ENCODE results near the gene PCBP3. TPM values are rescaled to one million over a fixed set of nuclear protein-coding genes. Genes with fewer than 3 reads are reported as not detected.
A peak's percentile ranks its signal among the peaks of the same experiment; 100 is the strongest.
"Not testable (repeated sequence)": the region's sequence is repeated elsewhere in the genome, so short reads cannot be mapped to it uniquely, and the experiment has no call there.

Gene PCBP3
- total RNA-seq, 2 experiments from 2014 or later: 4.8 to 5.8 TPM

DNA sequence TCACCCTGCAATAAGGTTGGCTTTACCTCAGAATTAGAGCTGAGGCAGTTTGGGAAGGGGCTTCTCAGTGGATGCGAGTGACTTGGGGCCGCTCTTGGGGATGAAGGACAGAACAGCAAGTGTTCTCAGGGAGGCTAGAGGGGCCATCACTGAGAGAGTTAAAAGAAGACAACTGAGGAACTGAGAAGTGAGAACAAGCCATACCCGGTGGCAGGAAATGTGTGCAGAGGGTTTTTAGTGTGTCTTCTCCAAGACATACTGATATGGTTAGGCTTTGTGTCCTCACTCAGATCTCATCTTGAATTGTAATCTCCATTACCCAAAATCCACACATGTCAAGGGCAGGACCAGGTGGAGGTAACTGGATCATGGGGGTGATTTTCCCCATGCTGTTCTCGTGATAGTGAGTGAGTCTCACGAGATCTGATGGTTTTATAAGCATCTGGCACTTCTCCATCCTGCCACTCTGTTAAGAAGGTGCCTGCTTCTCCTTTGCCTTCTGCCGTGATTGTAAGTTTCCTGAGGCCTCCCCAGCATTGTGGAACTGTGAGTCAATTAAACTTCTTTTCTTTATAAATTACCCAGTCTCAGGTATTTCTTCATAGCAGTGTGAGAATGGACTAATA, 75.8 kb downstream of the PCBP3 start:
- ChIA-PET CTCF (no interaction called here), POLR2A (no interaction called here)
- Mint-ChIP-seq H3K36me3 (ENCODE audit: low read depth) (peaks cover 5% of the 10 kb centered on the region), H3K27me3 (no peaks in the 10 kb centered on the region), H3K9me3 (peaks cover 3% of the 10 kb centered on the region), H3K27ac (no peak overlapping the region), H3K4me1 (peaks cover 30% of the 10 kb centered on the region), H3K4me3 (no peak overlapping the region)
- no peak for DNase-seq

DNA sequence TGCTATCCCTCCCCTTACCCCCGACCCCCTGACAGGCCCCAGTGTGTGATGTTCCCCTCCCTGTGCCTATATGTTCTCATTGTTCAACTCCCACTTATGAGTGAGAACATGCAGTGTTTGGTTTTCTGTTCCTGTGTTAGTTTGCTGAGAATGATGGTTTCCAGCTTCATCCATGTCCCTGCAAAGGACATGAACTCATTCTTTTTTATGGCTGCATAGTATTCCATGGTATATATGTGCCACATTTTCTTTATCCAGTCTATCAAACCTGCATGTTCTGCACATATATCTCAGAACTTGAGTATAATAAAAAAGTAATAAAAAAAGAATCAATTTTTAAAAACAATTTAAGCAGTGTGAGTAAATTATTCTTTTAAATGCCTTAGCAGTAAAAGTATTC, 76.7 kb downstream of the PCBP3 start:
- H3K4me3 Mint-ChIP-seq; H3K27ac Mint-ChIP-seq; H3K27me3 Mint-ChIP-seq; CTCF ChIA-PET; POLR2A ChIA-PET; DNase-seq; H3K36me3 Mint-ChIP-seq (ENCODE audit: low read depth); H3K9me3 Mint-ChIP-seq: not testable (repeated sequence)
- H3K4me1 Mint-ChIP-seq: peaks cover 31% of the 10 kb centered on the region

DNA sequence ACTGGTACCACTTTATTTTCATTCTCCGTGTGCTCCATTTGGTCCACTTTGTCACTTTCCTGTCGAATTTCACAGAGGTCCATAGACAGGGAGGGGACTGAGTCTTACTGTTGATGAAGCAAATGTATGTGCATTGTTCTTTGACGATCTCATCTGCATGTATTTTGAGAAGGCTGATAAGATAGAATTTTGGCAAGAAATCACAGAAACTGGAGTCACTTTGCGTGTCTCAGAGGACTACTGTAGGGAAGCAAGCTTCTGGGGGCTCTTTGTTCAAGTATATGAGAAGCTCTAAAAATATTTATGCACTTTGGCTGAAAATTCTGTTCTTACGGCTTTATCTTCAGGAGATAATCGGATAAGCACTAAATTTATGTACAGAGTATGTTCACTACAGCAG, 78.1 kb downstream of the PCBP3 start:
- no peak overlapping the region for H3K4me3 Mint-ChIP-seq
- H3K4me1 Mint-ChIP-seq: peaks cover 31% of the 10 kb centered on the region
- no peaks in the 10 kb centered on the region for H3K27me3 Mint-ChIP-seq
- ChIA-PET POLR2A (no interaction called here), CTCF (no interaction called here)
- H3K9me3 Mint-ChIP-seq: no peaks in the 10 kb centered on the region
- H3K36me3 Mint-ChIP-seq (ENCODE audit: low read depth): peaks cover 4% of the 10 kb centered on the region
- no peak for DNase-seq
- H3K27ac Mint-ChIP-seq: no peak overlapping the region

DNA sequence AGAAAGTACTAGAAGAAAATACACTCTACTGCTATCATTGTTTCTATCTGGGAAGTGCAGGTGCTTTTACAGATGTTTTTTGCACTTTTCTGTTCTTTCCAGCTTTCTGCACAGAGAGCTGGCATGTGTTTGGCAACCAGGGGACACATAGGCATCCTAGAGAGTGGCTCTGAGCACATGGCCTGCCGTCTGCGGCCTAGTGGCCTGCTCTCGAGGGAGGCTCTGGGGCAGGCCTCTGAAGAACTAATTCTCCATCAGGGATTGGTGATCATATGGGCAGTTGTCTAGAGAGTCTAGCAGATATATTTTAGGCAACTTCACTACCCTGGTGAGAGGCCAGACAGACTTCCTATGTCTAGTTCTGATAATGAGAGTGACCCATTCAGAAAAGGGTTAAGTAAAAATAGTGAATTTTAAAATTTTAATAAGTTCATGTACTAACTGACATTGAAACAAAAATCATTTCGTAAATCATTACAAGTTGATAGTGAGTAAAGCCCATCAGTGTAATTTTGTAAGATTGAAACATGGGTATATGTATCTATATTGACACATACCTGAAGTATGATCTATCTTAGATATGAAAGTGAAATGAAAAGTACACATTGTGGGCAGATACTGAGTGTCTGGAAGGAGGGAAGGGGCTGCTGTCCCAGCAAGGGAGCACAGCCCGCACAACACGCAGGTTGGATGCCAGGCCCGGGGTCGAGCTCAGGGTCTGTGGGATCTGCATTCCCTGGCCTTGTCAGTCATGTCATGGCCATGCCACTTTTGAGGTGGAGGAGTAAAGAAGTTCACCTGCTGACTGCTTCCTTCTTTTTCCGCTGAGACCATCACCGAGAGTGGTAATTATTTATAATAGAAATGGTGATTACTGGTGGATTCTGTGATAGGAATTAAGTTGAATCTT, 79.8 kb downstream of the PCBP3 start:
- Mint-ChIP-seq H3K27me3 (no peaks in the 10 kb centered on the region), H3K36me3 (ENCODE audit: low read depth) (peaks cover 2% of the 10 kb centered on the region), H3K9me3 (no peaks in the 10 kb centered on the region), H3K27ac (peak overlapping the region; percentile 60), H3K4me3 (no peak overlapping the region), H3K4me1 (peaks cover 24% of the 10 kb centered on the region)
- ChIA-PET POLR2A (no interaction called here), CTCF (no interaction called here)
- DNase-seq: no peak

DNA sequence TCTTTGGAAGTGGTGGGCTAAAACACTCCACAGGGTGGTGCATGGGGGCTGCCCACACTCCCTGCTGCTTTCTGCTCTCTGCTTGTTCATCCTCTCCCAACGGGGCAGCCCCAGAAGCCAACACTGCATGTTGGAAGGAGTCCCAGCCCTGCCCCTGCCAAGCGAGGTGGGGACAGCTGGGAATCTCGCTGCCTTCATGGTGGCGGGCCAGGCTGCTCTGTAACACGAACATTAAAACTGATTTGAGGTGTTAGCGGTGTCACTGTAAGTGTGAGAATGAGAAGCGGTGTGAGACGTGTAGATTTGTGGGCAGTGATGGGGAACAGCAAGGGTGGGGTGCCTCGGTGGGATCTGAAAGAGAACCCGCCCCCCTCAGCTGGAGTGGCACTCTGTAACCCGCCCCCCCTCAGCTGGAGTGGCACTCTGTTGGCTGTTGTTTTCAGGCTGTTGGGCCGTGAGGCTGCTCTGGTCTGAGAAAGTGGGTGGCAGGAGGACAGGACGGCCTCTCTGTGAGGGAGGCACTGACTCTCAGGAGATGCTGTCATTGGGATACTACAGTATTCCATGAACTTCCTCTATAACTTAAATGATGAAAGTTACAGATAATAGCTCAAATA, 80.9 kb downstream of the PCBP3 start:
- CTCF ChIA-PET: no interaction called here
- Mint-ChIP-seq H3K4me3 (no peak overlapping the region), H3K9me3 (no peaks in the 10 kb centered on the region), H3K27me3 (no peaks in the 10 kb centered on the region), H3K27ac (no peak overlapping the region), H3K36me3 (ENCODE audit: low read depth) (peaks cover 2% of the 10 kb centered on the region), H3K4me1 (peaks cover 16% of the 10 kb centered on the region)
- POLR2A ChIA-PET: no interaction called here
- no peak for DNase-seq

DNA sequence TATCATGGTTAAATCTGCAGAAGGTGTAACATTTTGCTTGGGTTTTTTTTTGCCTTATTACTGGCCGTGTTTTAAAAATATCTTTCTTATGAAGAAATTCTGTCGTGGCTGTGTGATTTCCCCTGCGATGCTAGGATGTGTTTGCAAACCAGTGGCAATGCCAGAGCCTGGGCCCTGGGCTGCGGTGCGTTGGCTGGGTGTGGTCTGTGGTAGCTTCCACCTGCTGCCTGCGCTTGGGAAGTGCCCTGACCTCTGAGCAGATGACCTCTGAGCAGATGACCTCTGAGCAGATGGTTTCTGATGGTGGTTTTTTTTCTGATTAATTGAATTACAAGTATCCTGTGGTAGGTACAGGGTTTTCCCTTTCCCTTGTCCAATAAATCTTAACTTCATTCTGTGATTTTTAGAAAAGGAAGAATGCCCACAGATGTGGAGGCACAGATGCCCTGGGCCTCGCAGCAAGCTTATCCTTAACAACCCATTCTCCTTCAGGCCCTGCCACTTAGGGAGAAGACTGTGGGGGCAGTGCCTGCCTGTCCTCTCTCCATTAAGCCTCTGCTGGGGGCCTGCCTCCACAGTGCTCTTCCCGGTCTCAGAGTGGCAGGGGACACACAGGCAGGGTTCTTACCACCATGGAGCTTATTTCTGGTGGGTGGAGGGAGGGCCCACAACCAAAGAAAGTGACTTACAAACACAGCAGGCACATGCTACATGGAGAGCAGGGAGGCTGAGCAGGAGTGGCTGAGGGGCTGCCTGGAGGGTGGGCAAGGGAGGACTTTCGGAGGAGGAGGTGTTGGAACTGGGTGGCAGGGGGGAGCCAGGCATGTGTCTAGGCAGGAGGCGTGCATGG, 81.7 kb downstream of the PCBP3 start:
- Mint-ChIP-seq H3K27ac (no peak overlapping the region), H3K4me3 (no peak overlapping the region), H3K4me1 (peaks cover 12% of the 10 kb centered on the region), H3K36me3 (ENCODE audit: low read depth) (peaks cover 2% of the 10 kb centered on the region), H3K27me3 (no peaks in the 10 kb centered on the region), H3K9me3 (no peaks in the 10 kb centered on the region)
- ChIA-PET POLR2A (no interaction called here), CTCF (no interaction called here)
- DNase-seq: no peak

DNA sequence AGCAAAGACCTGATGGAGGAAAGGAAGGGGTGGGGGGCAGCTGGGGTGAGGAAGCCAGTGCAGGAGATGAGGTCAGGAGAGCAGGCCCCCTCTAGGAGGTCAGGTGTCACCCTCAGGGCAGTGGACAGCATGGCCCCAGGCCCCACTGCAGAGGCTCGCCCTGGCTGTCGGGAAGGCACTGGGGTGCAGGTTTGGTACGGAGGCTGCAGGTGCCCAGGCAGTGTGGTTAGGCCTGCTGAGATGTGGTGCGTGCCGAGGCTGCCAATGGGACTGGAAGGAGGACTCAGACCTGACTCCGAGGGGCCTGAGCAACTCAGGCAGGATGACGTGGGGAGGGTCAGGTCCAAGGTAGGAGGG, 82.3 kb downstream of the PCBP3 start:
- Mint-ChIP-seq H3K4me1 (peaks cover 12% of the 10 kb centered on the region), H3K27ac (no peak overlapping the region), H3K36me3 (ENCODE audit: low read depth) (peaks cover 2% of the 10 kb centered on the region), H3K27me3 (no peaks in the 10 kb centered on the region), H3K4me3 (no peak overlapping the region), H3K9me3 (no peaks in the 10 kb centered on the region)
- ChIA-PET CTCF (no interaction called here), POLR2A (no interaction called here)
- DNase-seq: no peak

DNA sequence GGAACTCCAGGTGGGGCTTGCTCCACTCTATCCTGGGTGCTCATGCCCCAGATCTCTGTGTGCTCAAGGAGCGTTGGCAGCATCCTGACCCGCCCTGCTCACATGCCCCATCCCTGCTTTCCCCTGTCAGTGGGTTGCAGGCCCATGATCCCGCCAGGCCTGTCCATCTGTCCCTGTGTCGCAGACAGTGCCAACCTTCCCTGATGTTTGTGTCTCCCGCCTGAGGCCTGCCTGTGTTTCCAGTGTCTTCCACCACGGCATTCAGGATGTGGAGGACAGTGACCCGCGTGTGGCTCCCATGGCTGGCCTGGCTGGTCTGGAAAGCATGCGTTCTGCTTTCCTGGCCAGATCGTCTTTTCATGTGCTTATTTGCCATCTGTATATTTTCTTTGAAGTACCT, 82.9 kb downstream of the PCBP3 start:
- ChIA-PET POLR2A (no interaction called here), CTCF (no interaction called here)
- no peak overlapping the region for H3K4me3 Mint-ChIP-seq
- H3K4me1 Mint-ChIP-seq: peaks cover 12% of the 10 kb centered on the region
- peaks cover 2% of the 10 kb centered on the region for H3K36me3 Mint-ChIP-seq (ENCODE audit: low read depth)
- no peaks in the 10 kb centered on the region for H3K27me3 Mint-ChIP-seq
- no peaks in the 10 kb centered on the region for H3K9me3 Mint-ChIP-seq
- H3K27ac Mint-ChIP-seq: no peak overlapping the region
- no peak for DNase-seq

DNA sequence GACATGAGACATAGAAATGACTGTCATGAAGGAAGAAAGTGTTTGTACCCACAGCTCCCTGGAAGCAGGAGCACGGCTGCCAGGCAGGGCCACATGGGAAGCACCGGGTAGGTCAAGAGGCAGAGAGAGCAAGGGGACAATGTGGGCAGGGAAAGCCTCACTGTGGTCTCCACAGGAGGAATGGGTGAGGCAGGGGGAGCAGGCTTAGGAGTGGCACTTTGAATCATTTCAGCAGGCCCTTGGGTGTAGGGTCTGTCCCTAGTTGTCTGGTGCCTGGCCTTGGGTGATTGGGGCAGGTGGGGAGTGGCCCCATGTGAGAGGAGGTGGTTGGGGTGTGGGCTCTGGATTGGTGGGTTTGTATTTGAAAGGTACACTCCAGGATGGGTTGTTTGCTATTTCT, 83.9 kb downstream of the PCBP3 start:
- Mint-ChIP-seq H3K27me3 (no peaks in the 10 kb centered on the region), H3K27ac (no peak overlapping the region), H3K4me1 (peaks cover 12% of the 10 kb centered on the region), H3K36me3 (ENCODE audit: low read depth) (no peaks in the 10 kb centered on the region), H3K4me3 (no peak overlapping the region), H3K9me3 (no peaks in the 10 kb centered on the region)
- CTCF ChIA-PET: no interaction called here
- POLR2A ChIA-PET: no interaction called here
- no peak for DNase-seq

DNA sequence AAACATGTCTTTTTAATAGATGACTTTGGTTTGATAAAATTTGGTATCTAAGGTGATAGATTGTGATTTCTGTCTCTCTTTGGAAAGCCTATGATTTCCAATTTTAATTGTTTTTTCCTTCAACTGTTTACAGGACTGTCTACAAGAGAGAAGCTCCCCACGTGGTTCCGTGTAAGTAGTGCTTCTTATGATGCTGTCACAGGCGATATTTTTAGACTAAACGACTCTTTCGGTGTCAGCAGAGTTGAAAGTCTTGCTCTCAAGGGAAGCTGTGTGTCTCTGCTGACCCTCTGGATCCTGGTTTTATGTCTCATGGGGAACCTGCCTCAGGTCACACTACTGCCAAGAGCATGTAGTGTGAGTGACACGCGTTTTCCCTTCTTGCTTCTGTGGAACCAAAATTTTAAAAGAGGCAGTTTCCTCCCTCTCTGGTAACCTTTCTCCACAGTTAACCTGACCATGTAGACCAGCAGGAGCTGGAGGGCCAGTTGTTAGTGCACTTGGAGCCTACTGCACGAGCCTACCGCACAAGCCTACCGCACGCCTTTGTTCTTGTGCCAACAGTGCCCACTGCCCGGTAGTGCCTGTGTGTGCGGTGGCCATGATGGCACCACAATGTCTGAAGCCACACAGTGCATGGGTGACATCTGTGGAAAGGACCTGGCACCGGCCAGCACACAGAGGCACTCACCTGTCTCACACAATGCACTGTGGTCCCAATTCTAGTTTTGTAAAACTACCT, 91.9 kb downstream of the PCBP3 start:
- H3K27ac Mint-ChIP-seq: no peak overlapping the region
- no peaks in the 10 kb centered on the region for H3K27me3 Mint-ChIP-seq
- ChIA-PET CTCF (no interaction called here), POLR2A (no interaction called here)
- no peak for DNase-seq
- no peaks in the 10 kb centered on the region for H3K36me3 Mint-ChIP-seq (ENCODE audit: low read depth)
- H3K4me1 Mint-ChIP-seq: no peaks in the 10 kb centered on the region
- no peak overlapping the region for H3K4me3 Mint-ChIP-seq
- H3K9me3 Mint-ChIP-seq: no peaks in the 10 kb centered on the region

DNA sequence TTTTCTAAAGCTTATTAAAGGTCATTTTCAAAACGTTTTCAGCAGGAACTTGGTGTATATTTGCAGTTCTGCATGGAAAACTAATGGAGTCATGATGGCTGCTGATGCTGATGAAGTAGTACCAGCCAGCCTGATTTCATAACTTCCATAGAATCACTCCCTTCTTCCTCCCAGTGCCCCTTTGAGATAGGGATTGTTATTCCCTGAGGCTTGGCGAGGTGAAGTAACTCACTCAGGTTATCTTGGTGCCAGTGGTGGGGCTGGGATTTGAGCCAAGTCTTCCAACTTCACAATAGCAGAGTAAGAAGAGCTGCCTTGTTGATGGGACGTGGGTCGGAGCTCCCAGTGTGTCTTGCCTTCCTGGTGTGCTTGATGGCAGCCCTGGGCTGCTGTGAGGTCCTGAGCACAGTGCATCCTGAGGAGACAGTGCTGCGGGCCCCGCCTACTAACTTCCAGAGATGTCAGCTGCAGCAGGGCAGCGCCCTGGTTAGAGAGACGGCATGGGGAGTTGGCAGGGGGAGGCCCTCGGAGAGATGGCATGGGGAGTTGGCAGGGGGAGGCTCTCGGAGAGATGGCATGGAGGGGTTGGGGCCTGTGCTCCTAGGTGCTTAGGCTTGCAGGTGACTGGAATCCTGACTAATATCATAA, 92.6 kb downstream of the PCBP3 start:
- Mint-ChIP-seq H3K36me3 (ENCODE audit: low read depth) (no peaks in the 10 kb centered on the region), H3K4me1 (no peaks in the 10 kb centered on the region), H3K27me3 (no peaks in the 10 kb centered on the region), H3K27ac (no peak overlapping the region), H3K9me3 (no peaks in the 10 kb centered on the region), H3K4me3 (no peak overlapping the region)
- no peak for DNase-seq
- ChIA-PET POLR2A (no interaction called here), CTCF (no interaction called here)

DNA sequence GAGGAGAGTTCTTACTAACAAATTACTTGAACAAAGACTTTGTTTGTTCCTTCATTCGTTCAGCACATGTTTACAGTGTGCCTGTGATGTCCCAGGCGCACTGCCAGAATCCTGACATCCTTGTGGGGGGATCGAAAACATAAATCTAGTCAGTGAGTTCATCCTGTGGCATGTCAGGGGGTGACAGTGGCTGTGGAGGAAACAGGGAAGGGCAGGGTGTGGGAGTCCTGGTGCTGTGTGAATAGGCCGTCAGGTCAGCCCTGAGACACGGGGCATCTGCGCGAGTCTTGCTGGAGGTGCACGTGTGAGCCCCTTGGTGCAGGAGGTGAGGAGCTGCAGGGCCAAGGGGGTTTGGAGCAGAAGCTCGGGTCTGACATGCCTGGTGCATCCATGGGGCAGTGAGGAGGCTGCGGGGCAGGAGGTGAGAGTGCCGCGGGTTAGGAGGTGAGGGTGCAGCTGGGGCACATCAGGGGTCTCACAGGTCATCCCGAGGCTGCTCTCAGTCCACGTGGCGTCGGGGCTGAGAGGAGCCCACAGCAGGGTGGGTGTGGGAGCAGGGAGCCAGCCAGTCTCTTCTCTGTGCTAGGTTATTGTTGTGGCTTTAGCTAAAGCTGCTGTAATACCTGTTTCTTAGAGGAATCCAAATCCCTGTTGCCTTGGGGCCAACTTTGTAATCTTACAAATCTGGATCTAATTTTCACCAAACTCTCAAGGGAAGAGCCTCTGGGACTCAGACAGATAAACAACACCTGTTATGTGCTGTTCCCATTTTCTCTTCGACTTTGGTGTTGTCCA, 93.4 kb downstream of the PCBP3 start:
- H3K4me1 Mint-ChIP-seq: no peaks in the 10 kb centered on the region
- CTCF ChIA-PET: no interaction called here
- no peak for DNase-seq
- H3K27ac Mint-ChIP-seq: no peak overlapping the region
- POLR2A ChIA-PET: no interaction called here
- no peak overlapping the region for H3K4me3 Mint-ChIP-seq
- no peaks in the 10 kb centered on the region for H3K9me3 Mint-ChIP-seq
- H3K36me3 Mint-ChIP-seq (ENCODE audit: low read depth): no peaks in the 10 kb centered on the region
- no peaks in the 10 kb centered on the region for H3K27me3 Mint-ChIP-seq
